Measurements from ENCODE around the gene L3MBTL4.
"Not testable (repeated sequence)": the region's sequence is repeated elsewhere in the genome, so short reads cannot be mapped to it uniquely, and the experiment has no call there.

Gene L3MBTL4

GRCh38 chr18:6280211-6280743 lies 134.4 kb downstream of the L3MBTL4 start:
- Histone ChIP-seq H3K36me3 (ENCODE audit: control insufficient read depth, insufficient read depth, low read length) (no peaks in the 10 kb centered on the region), H3K4me3 (ENCODE audit: low read length) (no peak overlapping the region), H3K27me3 (ENCODE audit: control insufficient read depth, insufficient read depth, low read length) (no peaks in the 10 kb centered on the region), H3K27ac (ENCODE audit: low read length) (no peak overlapping the region), H3K9me3 (ENCODE audit: control insufficient read depth, insufficient read depth, low read length) (no peaks in the 10 kb centered on the region), H3K4me1 (ENCODE audit: control insufficient read depth, insufficient read depth, low read length) (no peaks in the 10 kb centered on the region)
- WGBS (ENCODE audit: insufficient coverage, insufficient read length), result no CpG with 5 or more reads among the region's 2 CpGs
- DNase-seq (ENCODE audit: low read depth, low spot score), result no peak

- no peaks in the 10 kb centered on the region for H3K4me1 ChIP-seq (ENCODE audit: control insufficient read depth, insufficient read depth, low read length)
- no peak overlapping the region for H3K4me3 ChIP-seq (ENCODE audit: low read length)
- no peaks in the 10 kb centered on the region for H3K9me3 ChIP-seq (ENCODE audit: control insufficient read depth, insufficient read depth, low read length)
- no CpG with 5 or more reads among the region's 1 CpG for WGBS (ENCODE audit: insufficient coverage, insufficient read length)
- no peaks in the 10 kb centered on the region for H3K27me3 ChIP-seq (ENCODE audit: control insufficient read depth, insufficient read depth, low read length)
- H3K36me3 ChIP-seq (ENCODE audit: control insufficient read depth, insufficient read depth, low read length), result no peaks in the 10 kb centered on the region
- DNase-seq (ENCODE audit: low read depth, low spot score), result no peak
- H3K27ac ChIP-seq (ENCODE audit: low read length), result no peak overlapping the region
Measured at GRCh38 chr18:6279308-6279707, 135.4 kb downstream of the L3MBTL4 start.

GRCh38 chr18:6273423-6273822 lies 141.3 kb downstream of the L3MBTL4 start:
- no peaks in the 10 kb centered on the region for H3K9me3 ChIP-seq (ENCODE audit: control insufficient read depth, insufficient read depth, low read length)
- H3K36me3 ChIP-seq (ENCODE audit: control insufficient read depth, insufficient read depth, low read length), result no peaks in the 10 kb centered on the region
- no peak for DNase-seq (ENCODE audit: low read depth, low spot score)
- H3K4me1 ChIP-seq (ENCODE audit: control insufficient read depth, insufficient read depth, low read length), result no peaks in the 10 kb centered on the region
- H3K27ac ChIP-seq (ENCODE audit: low read length), result no peak overlapping the region
- no peaks in the 10 kb centered on the region for H3K27me3 ChIP-seq (ENCODE audit: control insufficient read depth, insufficient read depth, low read length)
- no peak overlapping the region for H3K4me3 ChIP-seq (ENCODE audit: low read length)
- no CpG with 5 or more reads among the region's 6 CpGs for WGBS (ENCODE audit: insufficient coverage, insufficient read length)

GRCh38 chr18:6272144-6272543 lies 142.6 kb downstream of the L3MBTL4 start:
- not testable (repeated sequence) for DNase-seq (ENCODE audit: low read depth, low spot score); H3K27me3 ChIP-seq (ENCODE audit: control insufficient read depth, insufficient read depth, low read length); H3K9me3 ChIP-seq (ENCODE audit: control insufficient read depth, insufficient read depth, low read length); H3K4me3 ChIP-seq (ENCODE audit: low read length); H3K36me3 ChIP-seq (ENCODE audit: control insufficient read depth, insufficient read depth, low read length); H3K4me1 ChIP-seq (ENCODE audit: control insufficient read depth, insufficient read depth, low read length); H3K27ac ChIP-seq (ENCODE audit: low read length)
- WGBS (ENCODE audit: insufficient coverage, insufficient read length), result no CpG with 5 or more reads among the region's 10 CpGs

- no CpG with 5 or more reads among the region's 18 CpGs for WGBS (ENCODE audit: insufficient coverage, insufficient read length)
- Histone ChIP-seq H3K4me3 (ENCODE audit: low read length) (no peak overlapping the region), H3K27me3 (ENCODE audit: control insufficient read depth, insufficient read depth, low read length) (no peaks in the 10 kb centered on the region), H3K4me1 (ENCODE audit: control insufficient read depth, insufficient read depth, low read length) (no peaks in the 10 kb centered on the region), H3K9me3 (ENCODE audit: control insufficient read depth, insufficient read depth, low read length) (no peaks in the 10 kb centered on the region), H3K27ac (ENCODE audit: low read length) (no peak overlapping the region), H3K36me3 (ENCODE audit: control insufficient read depth, insufficient read depth, low read length) (no peaks in the 10 kb centered on the region)
- DNase-seq (ENCODE audit: low read depth, low spot score), result no peak
Measured at GRCh38 chr18:6271585-6271984, 143.1 kb downstream of the L3MBTL4 start.

- 100% methylated on average over 3 of the region's 8 CpGs for WGBS (ENCODE audit: insufficient coverage, insufficient read length)
- H3K36me3 ChIP-seq (ENCODE audit: control insufficient read depth, insufficient read depth, low read length), result no peaks in the 10 kb centered on the region
- no peak overlapping the region for H3K4me3 ChIP-seq (ENCODE audit: low read length)
- no peaks in the 10 kb centered on the region for H3K27me3 ChIP-seq (ENCODE audit: control insufficient read depth, insufficient read depth, low read length)
- no peak overlapping the region for H3K27ac ChIP-seq (ENCODE audit: low read length)
- no peak for DNase-seq (ENCODE audit: low read depth, low spot score)
- no peaks in the 10 kb centered on the region for H3K9me3 ChIP-seq (ENCODE audit: control insufficient read depth, insufficient read depth, low read length)
- H3K4me1 ChIP-seq (ENCODE audit: control insufficient read depth, insufficient read depth, low read length), result no peaks in the 10 kb centered on the region
Measured at GRCh38 chr18:6270771-6271216, 143.9 kb downstream of the L3MBTL4 start.

GRCh38 chr18:6269660-6270332 lies 144.9 kb downstream of the L3MBTL4 start:
- H3K4me3 ChIP-seq (ENCODE audit: low read length), result no peak overlapping the region
- H3K27ac ChIP-seq (ENCODE audit: low read length), result no peak overlapping the region
- DNase-seq (ENCODE audit: low read depth, low spot score), result no peak
- no CpG with 5 or more reads among the region's 12 CpGs for WGBS (ENCODE audit: insufficient coverage, insufficient read length)
- H3K4me1 ChIP-seq (ENCODE audit: control insufficient read depth, insufficient read depth, low read length), result no peaks in the 10 kb centered on the region
- no peaks in the 10 kb centered on the region for H3K36me3 ChIP-seq (ENCODE audit: control insufficient read depth, insufficient read depth, low read length)
- H3K9me3 ChIP-seq (ENCODE audit: control insufficient read depth, insufficient read depth, low read length), result no peaks in the 10 kb centered on the region
- no peaks in the 10 kb centered on the region for H3K27me3 ChIP-seq (ENCODE audit: control insufficient read depth, insufficient read depth, low read length)

GRCh38 chr18:6266212-6266611 lies 148.5 kb downstream of the L3MBTL4 start:
- Histone ChIP-seq H3K36me3 (ENCODE audit: control insufficient read depth, insufficient read depth, low read length) (no peaks in the 10 kb centered on the region), H3K4me1 (ENCODE audit: control insufficient read depth, insufficient read depth, low read length) (no peaks in the 10 kb centered on the region), H3K27ac (ENCODE audit: low read length) (no peak overlapping the region), H3K4me3 (ENCODE audit: low read length) (no peak overlapping the region), H3K27me3 (ENCODE audit: control insufficient read depth, insufficient read depth, low read length) (no peaks in the 10 kb centered on the region), H3K9me3 (ENCODE audit: control insufficient read depth, insufficient read depth, low read length) (no peaks in the 10 kb centered on the region)
- no CpG with 5 or more reads among the region's 3 CpGs for WGBS (ENCODE audit: insufficient coverage, insufficient read length)
- DNase-seq (ENCODE audit: low read depth, low spot score), result no peak

- Histone ChIP-seq H3K4me1 (ENCODE audit: control insufficient read depth, insufficient read depth, low read length) (no peaks in the 10 kb centered on the region), H3K9me3 (ENCODE audit: control insufficient read depth, insufficient read depth, low read length) (no peaks in the 10 kb centered on the region), H3K27me3 (ENCODE audit: control insufficient read depth, insufficient read depth, low read length) (no peaks in the 10 kb centered on the region), H3K27ac (ENCODE audit: low read length) (no peak overlapping the region), H3K4me3 (ENCODE audit: low read length) (no peak overlapping the region), H3K36me3 (ENCODE audit: control insufficient read depth, insufficient read depth, low read length) (no peaks in the 10 kb centered on the region)
- no CpG with 5 or more reads among the region's 8 CpGs for WGBS (ENCODE audit: insufficient coverage, insufficient read length)
- DNase-seq (ENCODE audit: low read depth, low spot score), result no peak
Measured at GRCh38 chr18:6261938-6262337, 152.8 kb downstream of the L3MBTL4 start.

GRCh38 chr18:6259324-6259723 lies 155.4 kb downstream of the L3MBTL4 start:
- not testable (repeated sequence) for H3K27ac ChIP-seq (ENCODE audit: low read length); H3K27me3 ChIP-seq (ENCODE audit: control insufficient read depth, insufficient read depth, low read length); DNase-seq (ENCODE audit: low read depth, low spot score); H3K4me3 ChIP-seq (ENCODE audit: low read length); H3K9me3 ChIP-seq (ENCODE audit: control insufficient read depth, insufficient read depth, low read length); H3K4me1 ChIP-seq (ENCODE audit: control insufficient read depth, insufficient read depth, low read length); H3K36me3 ChIP-seq (ENCODE audit: control insufficient read depth, insufficient read depth, low read length)
- WGBS (ENCODE audit: insufficient coverage, insufficient read length), result no CpG with 5 or more reads among the region's 1 CpG

- no peak overlapping the region for H3K27ac ChIP-seq (ENCODE audit: low read length)
- H3K27me3 ChIP-seq (ENCODE audit: control insufficient read depth, insufficient read depth, low read length), result no peaks in the 10 kb centered on the region
- H3K9me3 ChIP-seq (ENCODE audit: control insufficient read depth, insufficient read depth, low read length), result no peaks in the 10 kb centered on the region
- no peaks in the 10 kb centered on the region for H3K36me3 ChIP-seq (ENCODE audit: control insufficient read depth, insufficient read depth, low read length)
- DNase-seq (ENCODE audit: low read depth, low spot score), result no peak
- no peaks in the 10 kb centered on the region for H3K4me1 ChIP-seq (ENCODE audit: control insufficient read depth, insufficient read depth, low read length)
- no peak overlapping the region for H3K4me3 ChIP-seq (ENCODE audit: low read length)
- no CpG with 5 or more reads among the region's 3 CpGs for whole genome bisulfite sequencing (ENCODE audit: insufficient coverage, insufficient read length)
Measured at GRCh38 chr18:6257950-6258349, 156.8 kb downstream of the L3MBTL4 start.

Data from iPS DF 6.9 (cell line).